HepG2 (cell line): ENCODE results near the gene SIAH2. TPM values are rescaled to one million over a fixed set of nuclear protein-coding genes. Genes with fewer than 3 reads are reported as not detected.

Source experiments
- FOXJ3 ChIP-seq: sonication (generic); formaldehyde crosslinking; IDR thresholded peaks from 2 replicates; pipeline ENCODE4 v1.4.0; 2020; ENCODE audit warnings: missing genetic modification reagents, mild to moderate bottlenecking, borderline replicate concordance
- HIVEP1 ChIP-seq: sonication (generic); formaldehyde crosslinking; IDR thresholded peaks from 2 replicates; pipeline ENCODE4 v1.4.0; 2020; ENCODE audit warnings: mild to moderate bottlenecking, missing genetic modification reagents
- IKZF4 ChIP-seq: sonication (generic); formaldehyde crosslinking; IDR thresholded peaks from 2 replicates; pipeline ENCODE4 v1.5.1; 2020; ENCODE audit warnings: borderline replicate concordance, mild to moderate bottlenecking, low read depth, missing genetic modification reagents; ENCODE audit errors: not compliant biosample characterization
- KDM1A ChIP-seq: IDR thresholded peaks from 2 replicates; pipeline ENCODE4 v1.6.1; 2016; ENCODE audit warnings: missing compliant biosample characterization
- LCORL ChIP-seq, 2 experiments: fragments of 450-650 bp in 1 of 2; sonication (generic) in 1 of 2; formaldehyde crosslinking in 1 of 2; IDR thresholded peaks; 2 replicates each; pipeline versions ENCODE4 v1.5.0 to v1.6.1; 2017 to 2020; ENCODE audit warnings: antibody characterized with exemption in 1 of 2, missing genetic modification reagents in 1 of 2
- MIXL1 ChIP-seq: IDR thresholded peaks from 2 replicates; pipeline ENCODE4 v1.6.1; 2016
- NFE2L1 ChIP-seq: sonication (generic); formaldehyde crosslinking; IDR thresholded peaks from 2 replicates; pipeline ENCODE4 v1.4.0; 2020; ENCODE audit warnings: missing genetic modification reagents, mild to moderate bottlenecking, borderline replicate concordance
- NR1H2 ChIP-seq: sonication (generic); formaldehyde crosslinking; IDR thresholded peaks from 2 replicates; pipeline ENCODE4 v1.8.1; 2022; ENCODE audit warnings: low read depth, missing genetic modification reagents, borderline replicate concordance
- POLR2A ChIP-seq, 2 experiments: IDR thresholded peaks; 2 replicates each; pipeline ENCODE4 v1.6.1; 2011; ENCODE audit warnings: low read depth in 2 of 2, low read length in 2 of 2, mild to moderate bottlenecking in 1 of 2, moderate library complexity in 1 of 2; ENCODE audit not compliant: insufficient read depth in 1 of 2
- PPARG ChIP-seq: conservative IDR thresholded peaks from 2 replicates; pipeline ENCODE4 v1.6.1; 2016; ENCODE audit warnings: missing biosample characterization, missing genetic modification reagents
- RNF219 ChIP-seq: sonication (generic); formaldehyde crosslinking; IDR thresholded peaks from 2 replicates; pipeline ENCODE4 v1.5.0; 2020; ENCODE audit warnings: mild to moderate bottlenecking, missing genetic modification reagents
- SOX6 ChIP-seq, 2 experiments: fragments of 450-650 bp in 1 of 2; sonication (generic) in 1 of 2; formaldehyde crosslinking in 1 of 2; IDR thresholded peaks; 2 replicates each; pipeline versions ENCODE4 v1.4.0 to v1.6.1; 2017 to 2020; ENCODE audit warnings: antibody characterized with exemption in 1 of 2, mild to moderate bottlenecking in 1 of 2, missing genetic modification reagents in 1 of 2
- TBX3 ChIP-seq: fragments of 450-650 bp; IDR thresholded peaks from 2 replicates; pipeline ENCODE4 v1.6.1; 2017; ENCODE audit warnings: antibody characterized with exemption, mild to moderate bottlenecking, inconsistent platforms, borderline replicate concordance
- ZBTB37 ChIP-seq: sonication (generic); formaldehyde crosslinking; IDR thresholded peaks from 2 replicates; pipeline ENCODE4 v1.4.0; 2020; ENCODE audit warnings: mild to moderate bottlenecking, missing genetic modification reagents
- ZBTB7B ChIP-seq: sonication (generic); formaldehyde crosslinking; IDR thresholded peaks from 2 replicates; pipeline ENCODE4 v1.4.0; 2020; ENCODE audit warnings: missing genetic modification reagents
- ZFP41 ChIP-seq: sonication (generic); formaldehyde crosslinking; IDR thresholded peaks from 2 replicates; pipeline ENCODE4 v1.4.0; 2020; ENCODE audit warnings: mild to moderate bottlenecking, missing genetic modification reagents, borderline replicate concordance
- ZNF230 ChIP-seq: sonication (generic); formaldehyde crosslinking; IDR thresholded peaks from 2 replicates; pipeline ENCODE4 v1.4.0; 2020; ENCODE audit warnings: mild to moderate bottlenecking, missing genetic modification reagents
- ZNF234 ChIP-seq: sonication (generic); formaldehyde crosslinking; conservative IDR thresholded peaks from 2 replicates; pipeline ENCODE4 v1.5.1; 2020; ENCODE audit warnings: mild to moderate bottlenecking, missing genetic modification reagents
- ZNF576 ChIP-seq: sonication (generic); formaldehyde crosslinking; IDR thresholded peaks from 2 replicates; pipeline ENCODE4 v1.4.0; 2020; ENCODE audit warnings: mild to moderate bottlenecking, missing genetic modification reagents
- ZNF639 ChIP-seq: conservative IDR thresholded peaks from 2 replicates; pipeline ENCODE4 v1.6.1; 2018; ENCODE audit warnings: missing genetic modification reagents
- polyA plus RNA-seq, 8 experiments: library from polyadenylated mRNA; depleted of rRNA in 3 of 8; stranded (reverse) in 7 of 8; unstranded in 1 of 8; fragments of >200 nt; fragmentation: Illumina TruSeq in 4 of 8; extraction: Trizol in 4 of 8; gene quantifications; 2 replicates each; pipeline versions ENCODE4 v1.2.1 to v1.2.3, GENCODE V29; 2011 to 2016; ENCODE audit warnings: low read depth in 4 of 8, missing spikeins in 1 of 8, mixed read lengths in 1 of 8; ENCODE audit not compliant: insufficient read depth in 1 of 8
- total RNA-seq, 5 experiments: library from RNA; depleted of rRNA; stranded (reverse); fragments of >200 nt; fragmentation: Illumina TruSeq; extraction: Trizol; gene quantifications; 2 replicates each; pipeline ENCODE4 v1.2.3, GENCODE V29; 2016; ENCODE audit warnings: low read depth in 1 of 5
- TF ChIP-seq, protein P1 (sequence below): sonication (generic); formaldehyde crosslinking; IDR thresholded peaks from 2 replicates; pipeline ENCODE4 v1.8.0; 2022; ENCODE audit warnings: mild to moderate bottlenecking, missing genetic modification reagents

SIAH2 gene
- total and polyA plus RNA-seq, 2 of the 13 experiments (the other 11 are each of a cell fraction or from before 2014, with no cell fraction given) = 71.8 to 117 TPM

- TF ChIP-seq IKZF4 = no peak
- 0 out of 2 replicates have a peak, but pooled peaks have one; percentile 79 for TF ChIP-seq RNF219
- no peak for TF ChIP-seq ZBTB37
- TF ChIP-seq NFE2L1 (CRISPR knock-in tag) = no peak
- TF ChIP-seq HIVEP1 (CRISPR knock-in tag) = no peak
- TF ChIP-seq NR1H2 (CRISPR knock-in tag) = no peak
- TF ChIP-seq SOX6 (IDR thresholded peaks at IDR 0.05) = no peak
- TF ChIP-seq SOX6 (CRISPR knock-in tag; IDR thresholded peaks at IDR 0.05) = peak; percentile 97
- TF ChIP-seq TBX3 = peak; percentile 78; the same call in 1 of the 2 replicates
- peak; percentile 86 for TF ChIP-seq KDM1A (CRISPR knock-in tag)
- TF ChIP-seq ZNF234 (CRISPR knock-in tag) = no peak
- TF ChIP-seq ZNF639 = no peak
- peak; percentile 72; the same call in 1 of the 2 replicates for TF ChIP-seq ZNF230 (CRISPR knock-in tag)
- peak; percentile 15 to 59; a peak in 3 of 4 replicates for TF ChIP-seq POLR2A (IDR thresholded peaks at IDR 0.05; ENCODE audit: insufficient read depth in 1 of 2, low read depth in 2 of 2, low read length in 2 of 2)
- TF ChIP-seq LCORL (IDR thresholded peaks at IDR 0.05) = no peak
- peak; percentile 93 for TF ChIP-seq LCORL (CRISPR knock-in tag; IDR thresholded peaks at IDR 0.05)
- peak; percentile 83; the same call in 1 of the 2 replicates for TF ChIP-seq FOXJ3 (CRISPR knock-in tag)
- peak; percentile 81 for TF ChIP-seq PPARG
- no peak for TF ChIP-seq ZNF576 (CRISPR knock-in tag)
- peak; percentile 70 for TF ChIP-seq ZBTB7B (CRISPR knock-in tag)
- TF ChIP-seq, protein P1, sequence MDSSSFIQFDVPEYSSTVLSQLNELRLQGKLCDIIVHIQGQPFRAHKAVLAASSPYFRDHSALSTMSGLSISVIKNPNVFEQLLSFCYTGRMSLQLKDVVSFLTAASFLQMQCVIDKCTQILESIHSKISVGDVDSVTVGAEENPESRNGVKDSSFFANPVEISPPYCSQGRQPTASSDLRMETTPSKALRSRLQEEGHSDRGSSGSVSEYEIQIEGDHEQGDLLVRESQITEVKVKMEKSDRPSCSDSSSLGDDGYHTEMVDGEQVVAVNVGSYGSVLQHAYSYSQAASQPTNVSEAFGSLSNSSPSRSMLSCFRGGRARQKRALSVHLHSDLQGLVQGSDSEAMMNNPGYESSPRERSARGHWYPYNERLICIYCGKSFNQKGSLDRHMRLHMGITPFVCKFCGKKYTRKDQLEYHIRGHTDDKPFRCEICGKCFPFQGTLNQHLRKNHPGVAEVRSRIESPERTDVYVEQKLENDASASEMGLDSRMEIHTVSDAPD (CRISPR knock-in tag) = peak; percentile 15; the same call in 1 of the 2 replicates
- TF ChIP-seq MIXL1 (CRISPR knock-in tag) = peak; percentile 66; the same call in 1 of the 2 replicates
- no peak for TF ChIP-seq ZFP41
These were observed 3.2 kb upstream of the SIAH2 start (continued) for GRCh38 chr3:150765949-150766720.
